Nephron progenitor cell (in vitro differentiated cells): ENCODE measurements around the gene INPP4B.

Source experiments
- DNase-seq: peaks from one replicate; pipeline ENCODE4 v3.0.0; 2021
- H3K27ac Mint-ChIP-seq: 2 replicates; pipeline ENCODE4 v1.8.0; 2021; ENCODE audit warnings: mild to moderate bottlenecking, moderate library complexity, mixed read lengths
- H3K27me3 Mint-ChIP-seq: 2 replicates; pipeline ENCODE4 v1.8.0; 2021; ENCODE audit warnings: mild to moderate bottlenecking, low read depth, mixed read lengths; ENCODE audit not compliant: poor library complexity
- H3K36me3 Mint-ChIP-seq: 2 replicates; pipeline ENCODE4 v1.8.0; 2021; ENCODE audit warnings: low read depth, mixed read lengths
- H3K4me1 Mint-ChIP-seq: 2 replicates; pipeline ENCODE4 v1.8.0; 2021; ENCODE audit warnings: mixed read lengths
- H3K4me3 Mint-ChIP-seq: 2 replicates; pipeline ENCODE4 v1.8.0; 2021; ENCODE audit warnings: mild to moderate bottlenecking, moderate library complexity, mixed read lengths
- H3K9me3 Mint-ChIP-seq: 2 replicates; pipeline ENCODE4 v1.8.0; 2021; ENCODE audit warnings: mild to moderate bottlenecking, moderate library complexity, mixed read lengths
- CTCF ChIP-seq: fragments of 200-600 bp; sonication (generic); IDR thresholded peaks from 2 replicates; pipeline ENCODE4 v1.5.0; 2021; ENCODE audit warnings: antibody characterized with exemption

Gene INPP4B

GRCh38 chr4:142311916-142312315, 534.2 kb downstream of the INPP4B start:
- Mint-ChIP-seq H3K27me3 (peaks cover 9% of the 10 kb centered on the region), H3K36me3 (peaks cover 10% of the 10 kb centered on the region), H3K4me3 (no peak overlapping the region), H3K4me1 (no peaks in the 10 kb centered on the region), H3K9me3 (no peaks in the 10 kb centered on the region), H3K27ac (no peak overlapping the region)
- TF ChIP-seq CTCF = no peak
- no peak for DNase-seq

- Mint-ChIP-seq H3K27me3 (peaks cover 9% of the 10 kb centered on the region), H3K36me3 (peaks cover 10% of the 10 kb centered on the region), H3K27ac (no peak overlapping the region), H3K4me1 (no peaks in the 10 kb centered on the region), H3K4me3 (no peak overlapping the region), H3K9me3 (no peaks in the 10 kb centered on the region)
- DNase-seq = no peak
- TF ChIP-seq CTCF = no peak
These were observed 536.3 kb downstream of the INPP4B start for GRCh38 chr4:142309772-142310171.

- no peak overlapping the region for H3K4me3 Mint-ChIP-seq
- TF ChIP-seq CTCF = no peak
- no peaks in the 10 kb centered on the region for H3K9me3 Mint-ChIP-seq
- DNase-seq = no peak
- no peaks in the 10 kb centered on the region for H3K27me3 Mint-ChIP-seq
- H3K4me1 Mint-ChIP-seq = peaks cover 4% of the 10 kb centered on the region
- H3K27ac Mint-ChIP-seq = no peak overlapping the region
- peaks cover 5% of the 10 kb centered on the region for H3K36me3 Mint-ChIP-seq
These were observed 538.2 kb downstream of the INPP4B start for GRCh38 chr4:142307857-142308256.

- Mint-ChIP-seq H3K36me3 (peaks cover 16% of the 10 kb centered on the region), H3K9me3 (peaks cover 4% of the 10 kb centered on the region)
These were observed 548.8 kb downstream of the INPP4B start for GRCh38 chr4:142297313-142297712.

DNA sequence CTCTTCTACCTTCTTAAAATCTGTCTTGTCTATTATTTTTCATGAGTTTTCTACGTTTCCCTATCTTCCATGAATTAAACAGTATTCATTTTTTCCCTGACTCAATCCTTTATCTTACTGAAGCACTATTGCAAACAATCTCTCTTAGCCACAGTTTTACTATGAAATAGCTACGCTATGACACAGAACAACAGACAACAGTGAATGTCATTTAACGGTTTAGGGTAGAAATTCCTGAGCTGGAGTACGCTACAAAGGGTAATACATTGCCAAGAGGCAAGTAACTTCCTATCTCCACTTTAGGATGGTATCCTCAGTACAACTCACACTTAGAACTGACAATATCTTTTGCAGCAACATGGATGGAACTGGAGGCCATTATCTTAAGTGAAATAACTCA, 552.6 kb downstream of the INPP4B start:
- Mint-ChIP-seq H3K4me1 (no peaks in the 10 kb centered on the region), H3K9me3 (peaks cover 10% of the 10 kb centered on the region), H3K36me3 (peaks cover 17% of the 10 kb centered on the region), H3K27ac (no peak overlapping the region), H3K4me3 (no peak overlapping the region), H3K27me3 (no peaks in the 10 kb centered on the region)
- DNase-seq = no peak
- no peak for TF ChIP-seq CTCF

More at GRCh38 chr4:142297313-142297712, 548.8 kb downstream of the INPP4B start:
- H3K27me3 Mint-ChIP-seq = no peaks in the 10 kb centered on the region
- H3K27ac Mint-ChIP-seq = no peak overlapping the region
- DNase-seq = no peak
- no peaks in the 10 kb centered on the region for H3K4me1 Mint-ChIP-seq
- TF ChIP-seq CTCF = no peak
- no peak overlapping the region for H3K4me3 Mint-ChIP-seq

DNA sequence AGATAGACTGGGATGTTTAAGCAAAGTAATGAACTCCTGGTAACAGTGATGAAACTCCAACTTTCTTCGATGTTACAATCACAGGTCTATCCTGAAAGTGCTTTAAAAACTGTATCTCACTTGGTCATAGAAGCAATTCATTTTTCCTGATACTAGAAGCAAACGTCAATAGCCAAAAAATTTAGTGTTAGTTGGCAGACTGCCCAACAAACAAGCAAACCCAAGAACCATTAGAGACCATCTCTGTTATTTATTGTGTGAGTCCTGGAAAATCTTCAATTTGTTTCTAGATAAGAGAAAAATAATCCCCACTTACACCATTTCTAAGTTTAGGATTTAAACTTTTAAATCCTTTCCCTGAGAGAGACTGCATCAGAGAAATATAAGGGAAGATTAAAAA, 553.9 kb downstream of the INPP4B start:
- Mint-ChIP-seq H3K27me3 (no peaks in the 10 kb centered on the region), H3K27ac (no peak overlapping the region), H3K4me1 (no peaks in the 10 kb centered on the region), H3K36me3 (peaks cover 13% of the 10 kb centered on the region), H3K9me3 (peaks cover 10% of the 10 kb centered on the region), H3K4me3 (no peak overlapping the region)
- no peak for TF ChIP-seq CTCF
- no peak for DNase-seq
